WTC11 (cell line): ENCODE measurements around the gene STX8. TPM values are rescaled to one million over a fixed set of nuclear protein-coding genes. Genes with fewer than 3 reads are reported as not detected.

Experiments
- ATAC-seq: fragments of 200-7000 bp; cut with Tn5 transposase; 2 replicates; pipeline ENCODE4 v1.10.0; 2021; ENCODE audit warnings: mild to moderate bottlenecking, moderate library complexity
- CTCF ChIA-PET: fragments of 300-600 bp; sonication (Branson Sonifier 250); formaldehyde crosslinking; loops from one replicate; lab custom pipeline; 2021; ENCODE audit warnings: antibody characterized with exemption; lab: Charles Lee
- POLR2A ChIA-PET: fragments of 350-600 bp; sonication (Branson Sonifier 250); formaldehyde crosslinking; loops from one replicate; lab custom pipeline; 2021; ENCODE audit warnings: antibody characterized with exemption; lab: Charles Lee
- DNase-seq: peaks from one replicate; pipeline ENCODE4 v3.0.0; 2021; ENCODE audit warnings: low spot score
- H3K27ac Mint-ChIP-seq: 2 replicates; pipeline ENCODE4 v1.8.0; 2021; ENCODE audit warnings: mixed read lengths
- H3K27me3 Mint-ChIP-seq: 2 replicates; pipeline ENCODE4 v1.8.0; 2021; ENCODE audit warnings: low read depth, mild to moderate bottlenecking, moderate library complexity, mixed read lengths
- H3K36me3 Mint-ChIP-seq: 2 replicates; pipeline ENCODE4 v1.8.0; 2021; ENCODE audit warnings: mixed read lengths
- H3K4me1 Mint-ChIP-seq: 2 replicates; pipeline ENCODE4 v1.8.0; 2022; ENCODE audit warnings: mixed read lengths
- H3K4me3 Mint-ChIP-seq: 2 replicates; pipeline ENCODE4 v1.8.0; 2021; ENCODE audit warnings: mild to moderate bottlenecking, moderate library complexity, mixed read lengths
- H3K9me3 Mint-ChIP-seq: 2 replicates; pipeline ENCODE4 v1.8.0; 2021; ENCODE audit warnings: mixed read lengths
- ARID4B ChIP-seq: sonication (generic); formaldehyde crosslinking; IDR thresholded peaks from 2 replicates; pipeline ENCODE4 v1.8.0; 2023; ENCODE audit warnings: missing genetic modification reagents, mild to moderate bottlenecking, borderline replicate concordance
- ATF1 ChIP-seq: sonication (generic); formaldehyde crosslinking; IDR thresholded peaks from 2 replicates; pipeline ENCODE4 v1.8.1; 2023; ENCODE audit warnings: mild to moderate bottlenecking, moderate library complexity, missing genetic modification reagents
- CREM ChIP-seq: sonication (generic); formaldehyde crosslinking; IDR thresholded peaks from 2 replicates; pipeline ENCODE4 v1.8.1; 2022; ENCODE audit warnings: mild to moderate bottlenecking, missing genetic modification reagents, moderate library complexity
- EMX1 ChIP-seq: fragments of 250-450 bp; sonication (Bioruptor Pico); IDR thresholded peaks from 2 replicates; pipeline ENCODE4 v1.8.0; 2021; ENCODE audit warnings: mild to moderate bottlenecking
- FOXP1 ChIP-seq: sonication (generic); formaldehyde crosslinking; IDR thresholded peaks from 2 replicates; pipeline ENCODE4 v1.8.0; 2022; ENCODE audit warnings: missing genetic modification reagents, mild to moderate bottlenecking, moderate library complexity, borderline replicate concordance
- GTF2I ChIP-seq: fragments of 250-450 bp; sonication (Bioruptor Pico); conservative IDR thresholded peaks from 2 replicates; pipeline ENCODE4 v1.4.0; 2021; ENCODE audit warnings: mild to moderate bottlenecking
- IRF1 ChIP-seq: sonication (generic); formaldehyde crosslinking; IDR thresholded peaks from 2 replicates; pipeline ENCODE4 v1.8.0; 2023; ENCODE audit warnings: missing genetic modification reagents
- NFE2L1 ChIP-seq: sonication (generic); formaldehyde crosslinking; IDR thresholded peaks from 2 replicates; pipeline ENCODE4 v1.8.1; 2023; ENCODE audit warnings: missing genetic modification reagents
- RELA ChIP-seq: sonication (generic); formaldehyde crosslinking; IDR thresholded peaks from 2 replicates; pipeline ENCODE4 v1.8.1; 2022; ENCODE audit warnings: missing genetic modification reagents, mild to moderate bottlenecking, borderline replicate concordance
- SP1 ChIP-seq: sonication (generic); formaldehyde crosslinking; conservative IDR thresholded peaks from 2 replicates; pipeline ENCODE4 v1.8.1; 2022; ENCODE audit warnings: missing genetic modification reagents
- USF1 ChIP-seq: sonication (generic); formaldehyde crosslinking; IDR thresholded peaks from 2 replicates; pipeline ENCODE4 v1.8.0; 2022; ENCODE audit warnings: mild to moderate bottlenecking, missing genetic modification reagents
- ZMAT4 ChIP-seq: fragments of 250-450 bp; sonication (Bioruptor Pico); IDR thresholded peaks from 2 replicates; pipeline ENCODE4 v1.9.0; 2021; ENCODE audit warnings: mild to moderate bottlenecking
- ZNF281 ChIP-seq: sonication (generic); formaldehyde crosslinking; IDR thresholded peaks from 2 replicates; pipeline ENCODE4 v1.8.0; 2023; ENCODE audit warnings: mild to moderate bottlenecking, missing genetic modification reagents
- ZNF532 ChIP-seq: fragments of 250-450 bp; sonication (Bioruptor Pico); IDR thresholded peaks from 2 replicates; pipeline ENCODE4 v1.9.0; 2021; ENCODE audit warnings: mild to moderate bottlenecking, borderline replicate concordance
- ZNF671 ChIP-seq: fragments of 250-450 bp; sonication (Bioruptor Pico); IDR thresholded peaks from 2 replicates; pipeline ENCODE4 v1.8.0; 2021; ENCODE audit warnings: mild to moderate bottlenecking
- total RNA-seq: library from RNA; stranded (reverse); gene quantifications from 3 replicates; pipeline ENCODE4 v1.2.3, GENCODE V29; 2021

STX8 gene
- total RNA-seq, 1 experiment from 2014 or later, result 39.9 TPM

GRCh38 chr17:9531034-9531433 is 44.6 kb downstream of the STX8 start:
- POLR2A ChIA-PET, result interaction anchor here (0.5 kb wide), 1 partner anchor 16 kb away, joined by 3 read pairs; no protein-coding TSS in a partner anchor
- H3K9me3 Mint-ChIP-seq, result peaks cover 3% of the 10 kb centered on the region; the same call in 1 of the 2 replicates
- ATAC-seq, result no peak
- H3K27ac Mint-ChIP-seq, result no peak overlapping the region
- no peak for TF ChIP-seq NFE2L1 (CRISPR knock-in tag)
- no peak for TF ChIP-seq SP1 (CRISPR knock-in tag)
- no peak for TF ChIP-seq FOXP1
- TF ChIP-seq ZNF532 (CRISPR knock-in tag), result no peak
- no peak for TF ChIP-seq GTF2I
- TF ChIP-seq ZMAT4, result no peak
- no peak for TF ChIP-seq USF1 (CRISPR knock-in tag)
- no peak for TF ChIP-seq CREM (CRISPR knock-in tag)
- no peak for TF ChIP-seq ZNF281 (CRISPR knock-in tag)
- TF ChIP-seq ARID4B (CRISPR knock-in tag), result no peak
- no peaks in the 10 kb centered on the region for H3K27me3 Mint-ChIP-seq
- CTCF ChIA-PET, result interaction anchor here (1.0 to 1.9 kb wide), 3 partner anchors 9 to 24 kb away, joined by 3 to 5 read pairs (median 5); no protein-coding TSS in a partner anchor
- H3K4me1 Mint-ChIP-seq, result peaks cover 11% of the 10 kb centered on the region
- peaks cover 6% of the 10 kb centered on the region; the same call in 1 of the 2 replicates for H3K36me3 Mint-ChIP-seq
- DNase-seq, result no peak
- no peak overlapping the region for H3K4me3 Mint-ChIP-seq

GRCh38 chr17:9529033-9529700 is 46.5 kb downstream of the STX8 start:
- H3K4me1 Mint-ChIP-seq, result peaks cover 7% of the 10 kb centered on the region
- ChIA-PET CTCF (interaction anchor here (0.6 to 1.2 kb wide), 11 partner anchors 9 to 640 kb away, joined by 3 to 6 read pairs (median 4); partner anchors contain the start of gene PIK3R5), POLR2A (no interaction called here)
- H3K27ac Mint-ChIP-seq, result no peak overlapping the region
- peaks cover 6% of the 10 kb centered on the region; the same call in 1 of the 2 replicates for H3K36me3 Mint-ChIP-seq
- no peak overlapping the region for H3K4me3 Mint-ChIP-seq
- H3K27me3 Mint-ChIP-seq, result no peaks in the 10 kb centered on the region
- no peak for DNase-seq
- ATAC-seq, result no peak; the same call in 1 of the 2 replicates
- H3K9me3 Mint-ChIP-seq, result peaks cover 3% of the 10 kb centered on the region; the same call in 1 of the 2 replicates
- no peak for TF ChIP-seq ZNF671 (CRISPR knock-in tag)
- no peak for TF ChIP-seq EMX1
- no peak for TF ChIP-seq ARID4B (CRISPR knock-in tag)
- no peak for TF ChIP-seq RELA (CRISPR knock-in tag)
- TF ChIP-seq ATF1, result no peak
- TF ChIP-seq IRF1 (CRISPR knock-in tag), result no peak
